Activated effector memory CD4-positive, alpha-beta T cell treated with anti-CD3 and anti-CD28 coated beads, Interleukin-2, amount 50 U/mL, for 16 hours (primary cell): Measurements from ENCODE around the gene SPATA31D1.

Source experiments
- DNase-seq: peaks from one replicate; pipeline ENCODE4 v3.0.0-alpha.2; 2020

The SPATA31D1 gene

GRCh38 chr9:82024908-82025307, 36.3 kb downstream of the SPATA31D1 start:
- no peak for DNase-seq

GRCh38 chr9:82031538-82032280, 43.1 kb downstream of the SPATA31D1 start:
- DNase-seq: no peak

GRCh38 chr9:82034956-82035731, 46.6 kb downstream of the SPATA31D1 start:
- no peak for DNase-seq

GRCh38 chr9:82036086-82036485, 47.5 kb downstream of the SPATA31D1 start:
- no peak for DNase-seq

DNA sequence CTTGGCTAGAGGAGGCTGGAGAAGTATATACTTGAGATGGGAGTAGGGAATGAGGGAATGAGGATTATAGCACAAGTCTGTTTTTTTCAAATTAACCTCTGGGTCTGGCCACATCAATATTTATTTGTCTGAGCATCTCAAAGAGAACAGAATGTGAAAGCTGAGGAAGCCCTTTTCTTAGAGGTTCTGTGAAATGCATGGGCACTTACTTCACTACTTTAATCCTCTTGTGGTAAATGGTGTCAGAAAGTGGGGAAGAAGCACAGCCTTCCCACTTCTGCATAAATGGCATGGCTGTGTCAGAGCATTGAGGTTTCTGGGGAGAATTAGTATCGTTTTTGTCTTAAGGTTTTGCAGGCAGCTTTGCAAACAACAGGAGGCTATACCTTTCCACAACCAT, 48.6 kb downstream of the SPATA31D1 start:
- DNase-seq: no peak

GRCh38 chr9:82038897-82039296, 50.3 kb downstream of the SPATA31D1 start:
- no peak for DNase-seq
